OCI-LY1 (cell line): ENCODE results near the gene EPN2.

Experiments used
- EZH2 ChIP-seq: fragments of 200-600 bp; sonication (generic), shearing (Covaris generic); IDR thresholded peaks from 2 replicates; pipeline ENCODE4 v1.8.0; 2017; ENCODE audit warnings: borderline replicate concordance, mixed run types, mild to moderate bottlenecking, antibody characterized with exemption, low read length, moderate library complexity, mixed read lengths
- TF ChIP-seq, protein P1 (sequence below): fragments of 200-600 bp; sonication (generic), shearing (Covaris generic); IDR thresholded peaks from 2 replicates; pipeline ENCODE4 v1.5.1; 2017; ENCODE audit warnings: mild to moderate bottlenecking, antibody characterized with exemption, low read length, moderate library complexity, mixed read lengths

GRCh38 chr17:19357761-19358160 lies 120.6 kb downstream of the EPN2 start:
- TF ChIP-seq, protein P1, sequence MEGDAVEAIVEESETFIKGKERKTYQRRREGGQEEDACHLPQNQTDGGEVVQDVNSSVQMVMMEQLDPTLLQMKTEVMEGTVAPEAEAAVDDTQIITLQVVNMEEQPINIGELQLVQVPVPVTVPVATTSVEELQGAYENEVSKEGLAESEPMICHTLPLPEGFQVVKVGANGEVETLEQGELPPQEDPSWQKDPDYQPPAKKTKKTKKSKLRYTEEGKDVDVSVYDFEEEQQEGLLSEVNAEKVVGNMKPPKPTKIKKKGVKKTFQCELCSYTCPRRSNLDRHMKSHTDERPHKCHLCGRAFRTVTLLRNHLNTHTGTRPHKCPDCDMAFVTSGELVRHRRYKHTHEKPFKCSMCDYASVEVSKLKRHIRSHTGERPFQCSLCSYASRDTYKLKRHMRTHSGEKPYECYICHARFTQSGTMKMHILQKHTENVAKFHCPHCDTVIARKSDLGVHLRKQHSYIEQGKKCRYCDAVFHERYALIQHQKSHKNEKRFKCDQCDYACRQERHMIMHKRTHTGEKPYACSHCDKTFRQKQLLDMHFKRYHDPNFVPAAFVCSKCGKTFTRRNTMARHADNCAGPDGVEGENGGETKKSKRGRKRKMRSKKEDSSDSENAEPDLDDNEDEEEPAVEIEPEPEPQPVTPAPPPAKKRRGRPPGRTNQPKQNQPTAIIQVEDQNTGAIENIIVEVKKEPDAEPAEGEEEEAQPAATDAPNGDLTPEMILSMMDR = no peak
- TF ChIP-seq EZH2 = no peak
